HG02840 (cell line): ENCODE results near the gene SETD4.

Experiments used
- ATAC-seq: cut with Tn5 transposase; IDR thresholded peaks from one replicate; pipeline ENCODE4 v1.9.1; 2021; ENCODE audit warnings: mild to moderate bottlenecking, moderate library complexity, moderate number of reproducible peaks; ENCODE audit not compliant: unreplicated experiment, low FRiP score

The SETD4 gene

GRCh38 chr21:36022427-36023091 is 37.8 kb downstream of the SETD4 start:
- ATAC-seq = no peak

- ATAC-seq = no peak
Observed at GRCh38 chr21:36021251-36021837, 39.0 kb downstream of the SETD4 start.

GRCh38 chr21:36015045-36015444 is 45.3 kb downstream of the SETD4 start:
- ATAC-seq = no peak

- no peak for ATAC-seq
Observed at GRCh38 chr21:36010801-36011200, 49.5 kb downstream of the SETD4 start.

- ATAC-seq = no peak
Observed at GRCh38 chr21:36008505-36008904, 51.8 kb downstream of the SETD4 start.

GRCh38 chr21:36005879-36006400 is 54.4 kb downstream of the SETD4 start:
- ATAC-seq = no peak

- ATAC-seq = no peak
Observed at GRCh38 chr21:36005018-36005417, 55.3 kb downstream of the SETD4 start.

GRCh38 chr21:36004441-36004840 is 55.9 kb downstream of the SETD4 start:
- ATAC-seq = no peak

- no peak for ATAC-seq
Observed at GRCh38 chr21:36003776-36004175, 56.5 kb downstream of the SETD4 start.

- ATAC-seq = no peak
Observed at GRCh38 chr21:35996217-35996616, 64.1 kb downstream of the SETD4 start.

- ATAC-seq = no peak
Observed at GRCh38 chr21:35995522-35996088, 64.7 kb downstream of the SETD4 start.

- no peak for ATAC-seq
Observed at GRCh38 chr21:35994613-35995012, 65.7 kb downstream of the SETD4 start.

- no peak for ATAC-seq
Observed at GRCh38 chr21:35993875-35994490, 66.3 kb downstream of the SETD4 start.

- no peak for ATAC-seq
Observed at GRCh38 chr21:35991131-35991530, 69.2 kb downstream of the SETD4 start.

- no peak for ATAC-seq
Observed at GRCh38 chr21:35990609-35991008, 69.7 kb downstream of the SETD4 start.

- no peak for ATAC-seq
Observed at GRCh38 chr21:35989138-35989735, 71.1 kb downstream of the SETD4 start.

- no peak for ATAC-seq
Observed at GRCh38 chr21:35988416-35989137, 71.7 kb downstream of the SETD4 start.

GRCh38 chr21:35987475-35987874 is 72.9 kb downstream of the SETD4 start:
- no peak for ATAC-seq

- ATAC-seq = no peak
Observed at GRCh38 chr21:35984654-35985361, 75.5 kb downstream of the SETD4 start.
